Activated T-helper 17 cell treated with anti-CD3 and anti-CD28 coated beads, Interleukin-2, amount 50 U/mL, for 72 hours (primary cell): ENCODE measurements around the gene SMIM17. TPM values are rescaled to one million over a fixed set of nuclear protein-coding genes. Genes with fewer than 3 reads are reported as not detected.

Experiments
- ATAC-seq: fragments of 150-1000 bp; cut with Tn5 transposase; replicated peaks from 2 replicates; pipeline ENCODE4 v1.10.0; 2021; ENCODE audit warnings: mild to moderate bottlenecking, moderate library complexity
- H3K27ac Mint-ChIP-seq: one replicate; pipeline ENCODE4 v1.8.0; 2022; ENCODE audit warnings: mixed read lengths
- H3K27me3 Mint-ChIP-seq: one replicate; pipeline ENCODE4 v1.8.0; 2022; ENCODE audit warnings: mixed read lengths
- H3K36me3 Mint-ChIP-seq: one replicate; pipeline ENCODE4 v1.8.0; 2022; ENCODE audit warnings: low read depth, mild to moderate bottlenecking, mixed read lengths
- H3K4me1 Mint-ChIP-seq: one replicate; pipeline ENCODE4 v1.8.0; 2022; ENCODE audit warnings: mixed read lengths
- H3K4me3 Mint-ChIP-seq: one replicate; pipeline ENCODE4 v1.8.0; 2022; ENCODE audit warnings: mild to moderate bottlenecking, mixed read lengths
- H3K9me3 Mint-ChIP-seq: one replicate; pipeline ENCODE4 v1.8.0; 2022; ENCODE audit warnings: mixed read lengths
- total RNA-seq, 2 donors: library from RNA; stranded (reverse); gene quantifications; one replicate each; pipeline ENCODE4 v1.2.3, GENCODE V29; 2022

Gene SMIM17
- total RNA-seq: not detected

DNA sequence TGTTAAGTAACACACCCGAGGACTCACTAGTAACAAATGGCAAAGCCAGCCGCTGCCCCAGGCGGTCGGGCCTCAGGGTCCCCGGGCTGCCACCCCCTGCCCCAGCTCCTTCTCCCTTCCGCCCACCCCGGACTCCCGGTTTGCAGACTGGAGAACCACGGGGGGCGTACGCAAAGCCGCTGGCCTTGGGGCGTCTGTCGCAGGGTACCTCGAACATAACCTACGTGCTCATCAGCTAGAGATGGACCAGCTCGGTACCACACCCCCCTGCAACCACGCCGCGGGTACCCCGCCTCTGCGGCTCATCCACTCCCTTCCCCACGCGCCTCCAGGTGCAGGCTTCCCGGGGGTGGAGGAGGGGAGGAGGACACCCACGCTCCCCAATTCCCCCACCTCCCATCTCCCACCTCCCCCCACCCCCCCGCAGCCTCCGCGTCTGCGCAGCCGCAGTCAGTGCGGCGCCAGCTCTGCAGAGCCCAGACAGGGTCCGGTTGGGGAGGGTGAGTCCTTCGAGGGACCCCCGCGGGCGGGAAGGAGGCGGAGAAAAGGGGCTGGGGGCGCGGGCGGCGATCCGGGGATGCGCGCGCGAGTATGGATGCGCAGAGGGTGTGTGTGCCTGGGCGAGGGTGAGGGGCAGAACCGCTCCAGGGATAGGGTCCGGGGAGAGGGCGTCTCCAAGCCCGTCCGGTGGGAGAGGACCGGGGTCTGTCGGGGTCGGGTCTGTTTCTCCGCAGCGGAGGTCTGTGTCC lies at the start of gene SMIM17:
Gene SMIM17, plus strand, starts transcription at position 449 of the 749 bp plus-strand sequence. CDS start 2,509 bp downstream, outside the sequence.
- Mint-ChIP-seq H3K27ac (no peak within 1 kb of the TSS), H3K4me3 (no peak within 1 kb of the TSS), H3K4me1 (no peaks in the 10 kb centered on the region), H3K9me3 (peaks cover 44% of the 10 kb centered on the region), H3K36me3 (peaks cover 8% of the 10 kb centered on the region), H3K27me3 (peaks cover 14% of the 10 kb centered on the region)
- ATAC-seq: no peak

DNA sequence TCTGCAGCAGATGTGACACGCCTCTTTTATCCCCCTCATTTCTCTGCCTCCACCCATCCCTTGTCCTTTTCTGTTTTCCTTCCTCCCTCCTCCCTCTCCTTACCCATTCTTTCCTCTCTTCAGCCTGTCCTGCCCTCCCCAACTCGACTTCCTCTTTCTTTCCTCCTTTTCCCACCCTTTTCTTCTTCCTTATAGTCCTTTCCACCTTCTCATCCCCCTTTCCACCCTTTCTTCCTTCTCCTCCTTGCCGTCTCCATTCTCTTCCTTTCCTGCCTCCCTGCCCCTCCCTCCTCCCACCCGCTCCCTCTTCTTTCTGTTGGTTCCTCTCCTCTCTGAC lies 48.5 kb upstream of the SMIM17 start:
- H3K4me1 Mint-ChIP-seq: peaks cover 22% of the 10 kb centered on the region
- H3K27me3 Mint-ChIP-seq: no peaks in the 10 kb centered on the region
- peaks cover 22% of the 10 kb centered on the region for H3K36me3 Mint-ChIP-seq
- H3K4me3 Mint-ChIP-seq: peak overlapping the region; percentile 94
- peaks cover 19% of the 10 kb centered on the region for H3K9me3 Mint-ChIP-seq
- H3K27ac Mint-ChIP-seq: peak overlapping the region; percentile 94
- ATAC-seq: no peak

DNA sequence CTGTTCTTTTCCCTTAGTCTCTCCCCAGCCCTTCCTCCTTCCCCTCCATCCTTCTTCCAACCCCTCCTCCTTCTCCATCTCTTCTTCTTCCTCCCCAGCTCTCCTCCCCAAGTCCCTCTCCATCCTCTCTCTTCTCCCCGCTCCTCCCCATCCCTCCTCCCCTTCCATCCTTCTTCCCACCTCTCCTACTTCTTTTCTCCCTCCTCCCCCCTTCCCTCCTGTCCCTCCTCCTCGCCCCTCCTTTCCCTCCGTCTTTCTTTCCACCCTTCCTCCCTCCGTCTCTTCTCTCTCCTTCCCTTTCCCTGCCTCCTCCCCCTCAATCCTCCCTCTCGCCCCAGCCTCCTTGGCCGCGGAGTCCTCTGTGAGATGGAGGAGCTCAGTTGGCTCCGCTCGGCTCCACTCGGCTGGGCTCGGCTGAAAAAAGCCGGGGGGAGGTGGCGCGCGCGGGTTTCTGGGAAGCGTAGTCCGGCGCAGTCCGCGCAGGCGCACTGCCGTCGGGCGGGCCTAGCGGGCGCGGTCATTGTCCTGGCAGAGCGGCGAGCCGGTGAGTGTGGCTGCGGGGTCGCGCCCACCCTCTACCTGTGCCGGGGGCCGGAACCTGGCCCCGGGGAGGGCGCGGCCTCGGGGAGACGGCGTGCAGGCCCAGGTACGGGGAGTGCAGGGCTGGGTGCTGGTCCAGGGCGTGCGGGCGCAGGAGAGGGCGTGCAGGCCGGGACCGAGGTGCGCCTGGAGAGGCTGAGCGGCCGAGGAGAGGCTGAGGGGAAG lies 48.0 kb upstream of the SMIM17 start, which contains the start of gene ZNF71:
Gene ZNF71, plus strand, starts transcription at position 520 of the 765 bp plus-strand sequence. CDS start 6,257 bp downstream, outside the sequence.
- Mint-ChIP-seq H3K4me1 (peaks cover 22% of the 10 kb centered on the region), H3K27me3 (no peaks in the 10 kb centered on the region), H3K9me3 (peaks cover 19% of the 10 kb centered on the region), H3K36me3 (peaks cover 22% of the 10 kb centered on the region), H3K27ac (peak within 1 kb of the TSS; percentile 94), H3K4me3 (peak within 1 kb of the TSS; percentile 94)
- ATAC-seq: peak; percentile 96

DNA sequence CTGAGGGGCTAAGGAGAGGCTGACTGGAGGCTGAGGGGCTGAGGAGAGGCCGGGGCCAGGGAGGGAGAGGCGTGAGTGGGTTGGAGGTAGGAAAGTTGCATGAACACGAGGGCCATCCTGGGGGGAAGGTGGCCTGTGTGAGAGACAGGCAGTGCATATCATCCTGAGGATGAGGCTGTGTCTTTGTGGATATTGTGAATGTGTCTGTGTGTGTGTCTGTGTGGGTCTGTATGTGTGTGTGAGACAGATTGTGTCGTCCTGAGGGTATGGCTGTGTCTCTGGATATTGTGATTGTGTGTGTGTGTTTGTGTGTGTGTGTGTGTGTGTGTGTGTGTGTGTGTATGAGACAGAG lies 47.4 kb upstream of the SMIM17 start:
- H3K4me3 Mint-ChIP-seq: peak overlapping the region; percentile 94
- peak; percentile 48 for ATAC-seq
- peak overlapping the region; percentile 94 for H3K27ac Mint-ChIP-seq
- no peaks in the 10 kb centered on the region for H3K27me3 Mint-ChIP-seq
- H3K4me1 Mint-ChIP-seq: peaks cover 23% of the 10 kb centered on the region
- peaks cover 19% of the 10 kb centered on the region for H3K9me3 Mint-ChIP-seq
- H3K36me3 Mint-ChIP-seq: peaks cover 25% of the 10 kb centered on the region

DNA sequence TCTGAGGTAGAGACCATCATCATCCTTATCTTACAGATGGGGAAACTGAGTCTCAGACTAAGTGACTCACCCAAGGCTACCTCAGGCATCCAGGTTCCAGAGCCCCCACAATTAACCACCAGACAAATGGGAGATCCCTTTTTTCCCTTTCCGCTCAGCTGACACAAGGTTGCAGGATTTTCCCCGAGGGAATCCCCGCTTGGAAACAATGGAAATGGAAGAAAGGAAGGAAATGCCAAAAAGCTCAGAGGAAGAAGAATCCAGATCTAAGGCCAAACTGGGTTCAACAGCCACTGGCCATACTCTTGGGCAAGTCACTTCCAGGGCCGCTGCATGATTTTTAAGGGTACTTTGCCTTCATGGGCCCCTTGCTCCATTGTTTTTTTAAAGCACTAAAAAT lies 46.3 kb upstream of the SMIM17 start:
- Mint-ChIP-seq H3K4me1 (peaks cover 25% of the 10 kb centered on the region), H3K9me3 (peaks cover 14% of the 10 kb centered on the region), H3K36me3 (peaks cover 36% of the 10 kb centered on the region), H3K4me3 (peak overlapping the region; percentile 94), H3K27ac (no peak overlapping the region), H3K27me3 (no peaks in the 10 kb centered on the region)
- no peak for ATAC-seq

DNA sequence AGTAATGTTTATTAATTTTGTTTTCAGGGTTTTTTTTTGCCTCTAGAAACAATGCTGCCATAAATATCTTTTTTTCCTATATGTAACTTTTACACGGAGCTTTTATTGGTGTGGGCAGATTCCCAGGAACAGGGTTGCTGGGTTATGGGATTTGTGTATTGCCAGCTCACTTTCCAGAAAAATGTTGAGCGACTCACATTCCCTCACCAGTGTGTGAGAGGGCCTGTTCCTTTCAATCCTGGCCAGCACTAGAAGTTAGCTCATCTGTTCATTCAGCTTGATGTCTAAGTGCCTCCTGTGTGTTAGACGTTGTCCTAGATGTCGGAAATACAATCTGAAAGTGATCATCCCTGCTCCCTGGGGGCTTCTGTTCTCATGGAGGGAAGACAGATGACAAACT lies 45.3 kb upstream of the SMIM17 start:
- Mint-ChIP-seq H3K27me3 (no peaks in the 10 kb centered on the region), H3K4me3 (no peak overlapping the region), H3K36me3 (peaks cover 47% of the 10 kb centered on the region), H3K27ac (no peak overlapping the region), H3K4me1 (peaks cover 25% of the 10 kb centered on the region), H3K9me3 (peaks cover 9% of the 10 kb centered on the region)
- ATAC-seq: no peak

DNA sequence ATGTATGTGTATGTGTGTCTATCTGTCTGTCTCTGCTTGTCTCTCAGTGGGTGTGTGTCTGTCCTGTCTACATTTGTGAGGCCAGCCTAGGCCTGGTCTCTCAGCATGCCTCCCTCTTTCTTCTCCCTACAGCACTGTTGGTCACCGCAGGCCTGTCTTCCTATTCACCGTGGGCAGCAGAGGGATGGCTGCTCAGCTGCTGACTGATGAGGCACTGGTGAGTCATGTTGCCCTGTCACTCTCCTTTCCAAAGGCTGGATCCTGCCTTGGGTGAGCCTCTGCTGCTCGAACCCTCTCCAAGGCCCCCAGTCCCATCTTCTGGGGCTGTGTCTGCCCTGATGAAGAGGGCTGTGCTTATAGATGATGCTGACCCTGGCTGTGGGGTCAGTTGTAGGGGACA lies 41.6 kb upstream of the SMIM17 start:
- ATAC-seq: no peak
- Mint-ChIP-seq H3K9me3 (peaks cover 20% of the 10 kb centered on the region), H3K4me1 (peaks cover 9% of the 10 kb centered on the region), H3K27me3 (no peaks in the 10 kb centered on the region), H3K27ac (no peak overlapping the region), H3K4me3 (no peak overlapping the region), H3K36me3 (peaks cover 70% of the 10 kb centered on the region)

DNA sequence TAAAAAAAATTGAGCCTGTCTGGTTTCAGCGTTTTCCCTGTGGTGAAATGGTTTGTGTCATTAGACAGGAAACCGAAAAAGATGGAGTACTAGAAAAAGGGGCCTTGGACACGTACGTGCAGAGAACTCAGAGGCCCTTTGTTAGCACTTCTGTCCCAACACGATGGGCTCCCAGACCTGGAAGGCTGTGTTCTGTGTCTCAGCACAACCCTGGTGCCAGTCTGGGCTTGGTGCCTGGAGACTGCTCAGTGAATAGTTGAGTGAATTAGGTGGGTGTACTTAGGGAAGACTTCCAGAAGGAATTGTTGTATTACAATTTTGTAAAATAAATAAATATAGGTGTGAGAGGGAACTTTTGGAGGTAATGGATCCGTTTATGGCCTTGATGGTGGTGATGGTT lies 39.1 kb upstream of the SMIM17 start:
- Mint-ChIP-seq H3K36me3 (peaks cover 69% of the 10 kb centered on the region), H3K27ac (no peak overlapping the region), H3K27me3 (no peaks in the 10 kb centered on the region), H3K9me3 (peaks cover 26% of the 10 kb centered on the region), H3K4me3 (no peak overlapping the region), H3K4me1 (peaks cover 3% of the 10 kb centered on the region)
- ATAC-seq: no peak

DNA sequence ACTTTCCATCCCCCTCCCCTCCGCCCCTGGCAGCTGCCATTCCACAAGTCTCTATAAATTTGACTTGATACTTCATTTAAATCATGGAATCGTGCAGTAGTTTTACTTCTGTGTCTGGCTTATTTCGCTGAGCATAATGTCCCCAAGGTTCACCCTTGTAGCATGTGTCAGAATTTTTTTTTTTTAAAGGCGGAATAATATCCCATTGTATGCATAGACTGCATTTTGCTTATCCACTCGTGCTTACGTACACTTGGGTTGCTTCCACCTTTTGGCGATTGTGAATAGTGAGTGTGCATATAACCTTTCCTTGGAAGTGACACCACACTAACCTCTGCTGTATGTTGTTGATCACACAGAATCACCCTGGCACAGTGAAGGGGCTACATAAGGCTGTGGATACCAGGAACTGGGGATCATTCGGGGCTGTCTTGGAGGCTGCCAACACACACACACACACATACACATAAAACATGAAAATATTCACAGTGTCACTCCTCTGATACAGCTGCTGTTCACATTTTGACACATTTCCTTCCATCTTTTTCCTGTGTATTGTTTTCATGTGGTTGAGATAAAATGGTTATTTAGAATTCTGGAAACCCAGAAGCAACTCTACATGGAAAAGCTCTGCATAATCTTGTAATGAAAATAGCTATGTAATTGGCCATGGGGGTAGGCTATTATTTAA lies 34.5 kb upstream of the SMIM17 start:
- peaks cover 33% of the 10 kb centered on the region for H3K9me3 Mint-ChIP-seq
- peaks cover 63% of the 10 kb centered on the region for H3K36me3 Mint-ChIP-seq
- no peak overlapping the region for H3K4me3 Mint-ChIP-seq
- H3K27me3 Mint-ChIP-seq: no peaks in the 10 kb centered on the region
- ATAC-seq: no peak
- no peak overlapping the region for H3K27ac Mint-ChIP-seq
- H3K4me1 Mint-ChIP-seq: no peaks in the 10 kb centered on the region

DNA sequence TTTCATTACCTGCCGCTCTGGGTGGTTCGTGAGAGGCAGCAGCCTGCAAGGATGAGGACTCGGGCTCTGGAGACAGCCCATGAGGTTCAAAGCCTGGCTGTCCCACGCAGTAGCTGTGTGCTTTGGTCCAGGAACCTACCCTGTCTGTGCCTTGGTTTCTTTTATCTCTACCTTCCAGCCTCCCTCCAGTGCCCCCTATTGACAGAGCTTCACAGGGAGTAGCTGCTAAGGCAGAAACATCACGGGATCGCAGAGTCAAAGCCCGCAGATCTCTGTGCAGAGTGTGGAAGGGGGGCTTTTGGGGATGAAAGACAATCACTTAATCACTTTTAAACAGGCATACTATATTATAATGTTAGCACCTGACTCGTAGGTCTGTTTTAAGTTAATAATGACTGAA lies 31.7 kb upstream of the SMIM17 start:
- ATAC-seq: no peak
- H3K4me3 Mint-ChIP-seq: no peak overlapping the region
- peaks cover 48% of the 10 kb centered on the region for H3K9me3 Mint-ChIP-seq
- no peaks in the 10 kb centered on the region for H3K27me3 Mint-ChIP-seq
- peaks cover 75% of the 10 kb centered on the region for H3K36me3 Mint-ChIP-seq
- no peaks in the 10 kb centered on the region for H3K4me1 Mint-ChIP-seq
- H3K27ac Mint-ChIP-seq: no peak overlapping the region

DNA sequence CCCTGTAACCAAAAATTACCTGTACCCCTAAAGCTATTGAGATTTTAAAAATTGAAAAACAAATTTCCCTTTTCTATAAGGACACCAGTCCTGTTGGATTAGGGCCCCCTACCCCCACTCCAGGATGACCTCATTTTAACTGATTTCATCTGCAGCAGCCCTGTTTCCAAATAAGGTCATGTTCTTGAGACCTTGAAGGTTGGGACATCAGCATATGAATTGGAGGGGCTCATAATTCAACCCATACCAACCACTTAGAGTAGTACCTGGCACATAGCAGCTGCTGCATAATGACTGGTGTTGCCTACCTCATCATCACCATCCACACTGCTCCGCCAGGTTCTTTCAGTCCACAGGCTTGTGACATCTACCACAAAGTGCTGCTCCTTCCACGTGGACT lies 30.2 kb upstream of the SMIM17 start:
- H3K4me1 Mint-ChIP-seq: no peaks in the 10 kb centered on the region
- no peak for ATAC-seq
- no peak overlapping the region for H3K27ac Mint-ChIP-seq
- peaks cover 83% of the 10 kb centered on the region for H3K36me3 Mint-ChIP-seq
- H3K9me3 Mint-ChIP-seq: peaks cover 49% of the 10 kb centered on the region
- H3K27me3 Mint-ChIP-seq: no peaks in the 10 kb centered on the region
- H3K4me3 Mint-ChIP-seq: no peak overlapping the region

DNA sequence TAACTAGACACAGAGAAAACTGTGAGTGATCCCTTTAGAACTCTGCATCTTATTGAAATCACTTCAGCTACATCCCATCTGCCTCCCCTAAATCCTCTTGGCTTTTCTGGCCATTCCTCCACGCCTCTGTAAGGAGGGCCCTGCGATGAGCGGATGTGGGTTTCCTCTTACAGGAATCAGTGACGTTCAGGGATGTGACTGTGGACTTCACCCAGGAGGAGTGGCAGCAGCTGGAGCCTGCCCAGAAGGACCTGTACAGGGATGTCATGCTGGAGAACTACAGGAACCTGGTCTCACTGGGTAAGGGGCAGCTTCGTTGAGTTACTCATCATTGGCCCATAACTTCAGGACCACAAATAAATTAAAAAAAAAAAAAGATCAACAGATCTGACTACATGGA lies 29.3 kb upstream of the SMIM17 start:
- Mint-ChIP-seq H3K4me1 (no peaks in the 10 kb centered on the region), H3K36me3 (peaks cover 83% of the 10 kb centered on the region), H3K9me3 (peaks cover 44% of the 10 kb centered on the region), H3K27me3 (no peaks in the 10 kb centered on the region), H3K27ac (no peak overlapping the region), H3K4me3 (no peak overlapping the region)
- ATAC-seq: no peak

DNA sequence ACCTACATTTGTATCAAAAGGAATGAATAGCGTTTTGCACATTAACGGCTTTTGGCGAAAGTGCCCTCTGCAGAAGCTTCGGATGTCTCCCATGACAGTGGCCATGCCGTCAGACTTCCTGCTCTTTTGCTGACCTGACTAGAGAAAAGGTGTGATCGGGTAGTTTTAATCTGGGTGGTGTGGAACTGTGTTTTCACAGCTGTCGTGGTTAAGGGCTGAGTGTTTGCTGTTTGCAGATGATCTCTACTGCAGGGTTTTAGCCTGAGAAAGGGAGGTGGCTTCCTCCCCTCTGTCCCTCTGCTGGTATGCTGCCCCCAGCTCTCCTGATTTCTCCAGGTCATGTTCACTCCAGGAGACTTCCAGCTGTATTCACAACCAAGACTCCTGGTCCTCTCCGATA lies 25.4 kb upstream of the SMIM17 start:
- H3K27me3 Mint-ChIP-seq: no peaks in the 10 kb centered on the region
- peaks cover 41% of the 10 kb centered on the region for H3K9me3 Mint-ChIP-seq
- no peak overlapping the region for H3K4me3 Mint-ChIP-seq
- H3K4me1 Mint-ChIP-seq: no peaks in the 10 kb centered on the region
- H3K27ac Mint-ChIP-seq: no peak overlapping the region
- peaks cover 91% of the 10 kb centered on the region for H3K36me3 Mint-ChIP-seq
- ATAC-seq: no peak

DNA sequence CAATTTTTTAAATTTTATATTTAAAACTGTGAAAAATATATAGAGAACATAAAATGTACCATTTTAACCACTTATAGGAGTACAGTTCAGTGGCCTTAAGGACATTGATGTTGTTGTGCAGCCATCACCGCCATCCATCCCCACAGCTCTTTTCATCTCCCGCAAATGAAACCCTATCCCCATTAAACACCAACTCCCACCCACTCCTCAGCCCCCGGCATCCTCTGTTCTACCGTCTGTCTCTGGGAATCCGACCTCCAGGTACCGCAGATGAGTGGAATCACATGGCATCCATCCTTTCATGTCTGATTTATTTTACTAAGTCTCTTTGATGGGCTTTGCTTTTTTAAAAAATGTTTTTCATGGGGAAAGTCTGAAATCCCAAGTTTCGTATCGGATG lies 23.8 kb upstream of the SMIM17 start:
- H3K9me3 Mint-ChIP-seq: peaks cover 33% of the 10 kb centered on the region
- no peak for ATAC-seq
- H3K36me3 Mint-ChIP-seq: peaks cover 89% of the 10 kb centered on the region
- no peaks in the 10 kb centered on the region for H3K4me1 Mint-ChIP-seq
- no peak overlapping the region for H3K27ac Mint-ChIP-seq
- no peaks in the 10 kb centered on the region for H3K27me3 Mint-ChIP-seq
- no peak overlapping the region for H3K4me3 Mint-ChIP-seq

DNA sequence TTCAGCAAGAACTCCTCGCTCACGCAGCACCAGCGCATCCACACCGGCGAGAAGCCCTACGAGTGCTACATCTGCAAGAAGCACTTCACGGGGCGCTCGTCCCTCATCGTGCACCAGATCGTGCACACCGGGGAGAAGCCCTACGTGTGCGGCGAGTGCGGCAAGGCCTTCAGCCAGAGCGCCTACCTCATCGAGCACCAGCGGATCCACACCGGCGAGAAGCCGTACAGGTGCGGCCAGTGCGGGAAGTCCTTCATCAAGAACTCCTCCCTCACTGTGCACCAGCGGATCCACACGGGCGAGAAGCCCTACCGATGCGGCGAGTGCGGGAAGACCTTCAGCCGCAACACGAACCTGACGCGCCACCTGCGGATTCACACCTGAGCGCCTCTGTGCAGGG lies 20.6 kb upstream of the SMIM17 start:
- no peak overlapping the region for H3K4me3 Mint-ChIP-seq

More for the DNA sequence above, 20.6 kb upstream of the SMIM17 start:
- Mint-ChIP-seq H3K9me3 (peaks cover 23% of the 10 kb centered on the region), H3K27me3 (no peaks in the 10 kb centered on the region), H3K4me1 (no peaks in the 10 kb centered on the region), H3K36me3 (peaks cover 68% of the 10 kb centered on the region), H3K27ac (no peak overlapping the region)
- no peak for ATAC-seq
